ENCODE results near the gene PSMG4.
A peak's percentile ranks its signal among the peaks of the same experiment; 100 is the strongest.

The PSMG4 gene

GRCh38 chr6:3258720-3259490, at the start of gene PSMG4:
TSS of gene PSMG4 (plus strand) at chr6:3258947. CDS start at chr6:3259023, 76 bp downstream.
- DNase-seq = peak; percentile 59

- peak; percentile 87 for DNase-seq
Observed at GRCh38 chr6:3209114-3210023, 49.4 kb upstream of the PSMG4 start.

- no peak for DNase-seq
Observed at GRCh38 chr6:3210024-3210610, 48.6 kb upstream of the PSMG4 start.

GRCh38 chr6:3211681-3212080, 47.1 kb upstream of the PSMG4 start:
- no peak for DNase-seq

- DNase-seq = no peak
Observed at GRCh38 chr6:3212261-3212660, 46.5 kb upstream of the PSMG4 start.

- no peak for DNase-seq
Observed at GRCh38 chr6:3213334-3213695, 45.4 kb upstream of the PSMG4 start.

GRCh38 chr6:3214898-3215297, 43.8 kb upstream of the PSMG4 start:
- no peak for DNase-seq

- DNase-seq = no peak
Observed at GRCh38 chr6:3217286-3217685, 41.5 kb upstream of the PSMG4 start.

- DNase-seq = no peak
Observed at GRCh38 chr6:3218266-3218665, 40.5 kb upstream of the PSMG4 start.

GRCh38 chr6:3220366-3220765, 38.4 kb upstream of the PSMG4 start:
- DNase-seq = no peak

- DNase-seq = no peak
Observed at GRCh38 chr6:3221578-3221977, 37.2 kb upstream of the PSMG4 start.

GRCh38 chr6:3222506-3223038, 36.2 kb upstream of the PSMG4 start:
- peak; percentile 19 for DNase-seq

GRCh38 chr6:3226042-3226441, 32.7 kb upstream of the PSMG4 start:
- DNase-seq = no peak

GRCh38 chr6:3226481-3227362, 32.0 kb upstream of the PSMG4 start:
- DNase-seq = no peak

GRCh38 chr6:3227363-3228045, 31.2 kb upstream of the PSMG4 start, which contains the start of gene TUBB2B:
TSS of gene TUBB2B (minus strand) at chr6:3227653. CDS start at chr6:3227543, 110 bp downstream.
- peak; percentile 69 for DNase-seq

- peak; percentile 69 for DNase-seq
Observed at GRCh38 chr6:3228046-3228671, 30.6 kb upstream of the PSMG4 start.

GRCh38 chr6:3228771-3229565, 29.8 kb upstream of the PSMG4 start:
- DNase-seq = peak; percentile 39

- peak; percentile 34 for DNase-seq
Observed at GRCh38 chr6:3229566-3230178, 29.1 kb upstream of the PSMG4 start.

- DNase-seq = no peak
Observed at GRCh38 chr6:3230256-3230882, 28.4 kb upstream of the PSMG4 start.
